HCT116 (cell line): Measurements from ENCODE around the gene STK36. TPM values are rescaled to one million over a fixed set of nuclear protein-coding genes. Genes with fewer than 3 reads are reported as not detected.

Experiments
- ATAC-seq: fragments of 200-7000 bp; cut with Tn5 transposase; 2 replicates; pipeline ENCODE4 v1.9.1; 2020; ENCODE audit warnings: mild to moderate bottlenecking, moderate library complexity
- BruUV-seq: library from RNA; stranded (reverse); fragments of 400-500 nt; replicated peaks from 2 replicates; lab custom pipeline; 2021; lab: Mats Ljungman, UMichigan
- CTCF ChIA-PET: fragments of 300-600 bp; sonication (Branson Sonifier 250); formaldehyde crosslinking; loops from one replicate; lab custom pipeline; 2021; ENCODE audit warnings: antibody characterized with exemption; lab: Charles Lee
- POLR2A ChIA-PET: fragments of 300-600, 350-600 bp; sonication (Branson Sonifier 250); formaldehyde crosslinking; loops from one replicate; lab custom pipeline; 2021; ENCODE audit warnings: antibody characterized with exemption; lab: Charles Lee
- RAD21 ChIA-PET, 2 experiments: fragments of 300-600 bp; sonication (Branson Sonifier 250); formaldehyde crosslinking; loops; one replicate each; lab custom pipeline; 2023; ENCODE audit warnings: low total read pairs in 2 of 2; ENCODE audit not compliant: uncharacterized antibody in 2 of 2, unreplicated experiment in 2 of 2, low non-redundant PET in 1 of 2; lab: Charles Lee
- DNase-seq: peaks from one replicate; pipeline ENCODE4 v3.0.0-alpha.2; 2010; ENCODE audit warnings: low read depth, low spot score
- H2AFZ ChIP-seq: fragments of 200-600 bp; shearing (Covaris generic), sonication (generic); 2 replicates; pipeline ENCODE4 v1.6.1; 2017; ENCODE audit warnings: low read depth, mixed run types, mixed read lengths, antibody characterized with exemption, low read length; ENCODE audit not compliant: poor library complexity, severe bottlenecking
- H3K27ac ChIP-seq: 2 replicates; pipeline ENCODE4 v1.5.1; 2012; ENCODE audit warnings: low read depth, low read length
- H3K27me3 ChIP-seq: fragments of 200-600 bp; sonication (generic); 2 replicates; pipeline ENCODE4 v1.6.1; 2016; ENCODE audit warnings: mixed run types, low read length, mixed read lengths; ENCODE audit not compliant: insufficient read depth
- H3K36me3 ChIP-seq, 2 experiments: fragments of 200-500 bp in 1 of 2; fragments of 200-600 bp in 1 of 2; sonication (Bioruptor generic) in 1 of 2; sonication (generic) in 1 of 2; 2 replicates each; pipeline versions ENCODE4 v1.5.1 to v1.6.1; 2014 to 2016; ENCODE audit warnings: low read length in 2 of 2, inconsistent platforms in 1 of 2, mixed read lengths in 1 of 2, mixed run types in 1 of 2; ENCODE audit not compliant: insufficient read depth in 2 of 2, control insufficient read depth in 1 of 2
- H3K4me1 ChIP-seq, 2 experiments: fragments of 200-600 bp in 1 of 2; sonication (generic) in 1 of 2; 2 replicates each; pipeline versions ENCODE4 v1.5.1 to v1.6.1; 2012 to 2017; ENCODE audit warnings: low read length in 2 of 2, inconsistent platforms in 1 of 2, mild to moderate bottlenecking in 1 of 2, mixed read lengths in 1 of 2, mixed run types in 1 of 2, moderate library complexity in 1 of 2; ENCODE audit not compliant: insufficient read depth in 2 of 2, control insufficient read depth in 1 of 2
- H3K4me2 ChIP-seq: fragments of 200-600 bp; sonication (generic); 2 replicates; pipeline ENCODE4 v1.6.1; 2017; ENCODE audit warnings: mixed run types, low read length, mixed read lengths
- H3K4me3 ChIP-seq, 2 experiments: fragments of 200-600 bp in 1 of 2; sonication (generic) in 1 of 2; replicated peaks in 1 of 2; 2 replicates each; pipeline ENCODE4 v1.5.1; 2011 to 2016; ENCODE audit warnings: low read length in 2 of 2, control low read depth in 1 of 2, low read depth in 1 of 2, mild to moderate bottlenecking in 1 of 2, mixed read lengths in 1 of 2, mixed run types in 1 of 2
- H3K79me2 ChIP-seq: fragments of 200-600 bp; sonication (generic); 2 replicates; pipeline ENCODE4 v1.6.1; 2017; ENCODE audit warnings: mild to moderate bottlenecking, mixed run types, low read length, moderate library complexity, mixed read lengths; ENCODE audit not compliant: insufficient read depth
- H3K9ac ChIP-seq: fragments of 200-600 bp; sonication (generic); 2 replicates; pipeline ENCODE4 v1.6.1; 2016; ENCODE audit warnings: low read length, mixed read lengths
- H3K9me2 ChIP-seq: fragments of 200-600 bp; sonication (generic), shearing (Covaris generic); 2 replicates; pipeline ENCODE4 v1.6.1; 2017; ENCODE audit warnings: mixed run types, mild to moderate bottlenecking, moderate library complexity; ENCODE audit not compliant: insufficient read depth
- H3K9me3 ChIP-seq, 2 experiments: fragments of 200-500 bp in 1 of 2; fragments of 200-600 bp in 1 of 2; sonication (Bioruptor generic) in 1 of 2; sonication (generic) in 1 of 2; 2 replicates each; pipeline ENCODE4 v1.6.1; 2014 to 2017; ENCODE audit warnings: low read length in 2 of 2, mixed read lengths in 2 of 2, inconsistent platforms in 1 of 2, low read depth in 1 of 2, mild to moderate bottlenecking in 1 of 2, mixed run types in 1 of 2, moderate library complexity in 1 of 2; ENCODE audit not compliant: control insufficient read depth in 1 of 2, insufficient read depth in 1 of 2
- H4K20me1 ChIP-seq: fragments of 200-600 bp; sonication (generic), shearing (Covaris generic); 2 replicates; pipeline ENCODE4 v1.6.1; 2017; ENCODE audit warnings: mixed run types, mild to moderate bottlenecking, moderate library complexity; ENCODE audit not compliant: insufficient read depth
- ATF3 ChIP-seq: IDR thresholded peaks from 2 replicates; pipeline ENCODE4 v1.6.1; 2012
- CBX3 ChIP-seq: IDR thresholded peaks from 2 replicates; pipeline ENCODE4 v1.6.1; 2012; ENCODE audit warnings: low read depth
- CEBPB ChIP-seq: IDR thresholded peaks from 2 replicates; pipeline ENCODE4 v1.6.1; 2012; ENCODE audit warnings: low read depth
- CTCF ChIP-seq, 3 experiments: fragments of 200-600 bp in 1 of 3; sonication (generic) in 1 of 3; IDR thresholded peaks in 2 of 3; conservative IDR thresholded peaks in 1 of 3; 2 replicates each; pipeline ENCODE4 v1.5.1; 2012 to 2017; ENCODE audit warnings: low read depth in 2 of 3, low read length in 2 of 3, antibody characterized with exemption in 1 of 3, borderline replicate concordance in 1 of 3, control low read depth in 1 of 3, mild to moderate bottlenecking in 1 of 3, mixed read lengths in 1 of 3, mixed run types in 1 of 3, moderate library complexity in 1 of 3; ENCODE audit not compliant: insufficient read depth in 1 of 3
- EZH2 ChIP-seq: fragments of 200-600 bp; sonication (generic); IDR thresholded peaks from 2 replicates; pipeline ENCODE4 v1.6.1; 2017; ENCODE audit warnings: antibody characterized with exemption, mixed run types
- JUND ChIP-seq: IDR thresholded peaks from 2 replicates; pipeline ENCODE4 v1.6.1; 2012
- POLR2A ChIP-seq: IDR thresholded peaks from 2 replicates; pipeline ENCODE4 v1.7.0; 2011; ENCODE audit warnings: borderline replicate concordance; ENCODE audit not compliant: insufficient read depth, insufficient read length; ENCODE audit errors: extremely low read depth
- RAD21 ChIP-seq: IDR thresholded peaks from 2 replicates; pipeline ENCODE4 v1.6.1; 2012; ENCODE audit warnings: low read depth, mild to moderate bottlenecking
- REST ChIP-seq: IDR thresholded peaks from 2 replicates; pipeline ENCODE4 v1.6.1; 2012; ENCODE audit warnings: low read depth
- SP1 ChIP-seq: IDR thresholded peaks from 2 replicates; pipeline ENCODE4 v1.6.1; 2012; ENCODE audit warnings: low read depth
- ZBTB33 ChIP-seq: IDR thresholded peaks from 2 replicates; pipeline ENCODE4 v1.6.1; 2011; ENCODE audit warnings: mild to moderate bottlenecking, low read length, moderate library complexity; ENCODE audit not compliant: insufficient replicate concordance; ENCODE audit errors: extremely low read depth
- ZFX ChIP-seq: fragments of 450-650 bp; IDR thresholded peaks from 2 replicates; pipeline ENCODE4 v1.6.1; 2017
- ZNF274 ChIP-seq: fragments of 200-500 bp; sonication (Bioruptor generic); IDR thresholded peaks from 2 replicates; pipeline ENCODE4 v1.6.1; 2014; ENCODE audit warnings: mild to moderate bottlenecking, low read depth, low read length, inconsistent platforms
- intact Hi-C: fragments of 100-400 bp; cut with micrococcal nuclease; formaldehyde crosslinking; loops from 2 replicates; pipeline ENCODE4 v1.10.0; 2022
- total RNA-seq: library from RNA; stranded (reverse); gene quantifications from one replicate; pipeline ENCODE4 v1.2.1, GENCODE V29; 2021; ENCODE audit not compliant: unreplicated experiment

Gene STK36
- total RNA-seq, 1 experiment from 2014 or later = 45.5 TPM

- no peaks in the 10 kb centered on the region for H3K9me3 ChIP-seq
- no peak overlapping the region for H2AFZ ChIP-seq
- ChIA-PET POLR2A (no interaction called here), CTCF (interaction anchor here (1.1 kb wide), 1 partner anchor 216 kb away, joined by 3 read pairs; no protein-coding TSS in a partner anchor), RAD21 (interaction anchor here in 1 of 2 experiments (0.5 kb wide), 1 partner anchor 401 kb away, joined by 4 read pairs; no protein-coding TSS in a partner anchor)
- H3K36me3 ChIP-seq = peaks cover under 1 to 12% of the 10 kb centered on the region in 2 experiments; a peak in 3 of 4 replicates
- H3K9me2 ChIP-seq = no peaks in the 10 kb centered on the region
- H3K4me2 ChIP-seq = no peak overlapping the region
- no peak overlapping the region for H3K27ac ChIP-seq
- no peaks in the 10 kb centered on the region for H3K79me2 ChIP-seq
- no peaks in the 10 kb centered on the region for H4K20me1 ChIP-seq
- no peaks in the 10 kb centered on the region for H3K27me3 ChIP-seq
- ATAC-seq (0 out of 2 replicates have a peak, but pooled peaks have one; percentile 17), DNase-seq (peak; percentile 6)
- H3K4me3 ChIP-seq = no peak overlapping the region
- no peak for TF ChIP-seq EZH2
- 0 out of 2 replicates have a peak, but pooled peaks have one; percentile 7 for TF ChIP-seq JUND
- H3K4me1 ChIP-seq = peaks cover 0 to 8% of the 10 kb centered on the region in 2 experiments; a peak in 2 of 4 replicates
- no TSS peak for BruUV-seq
- intact Hi-C loops = no loop called here
- no peak overlapping the region for H3K9ac ChIP-seq
These were observed 40.0 kb upstream of the STK36 start for GRCh38 chr2:218631837-218632236.

- ChIA-PET CTCF (no interaction called here), RAD21 (no interaction called here), POLR2A (no interaction called here)
- H4K20me1 ChIP-seq = no peaks in the 10 kb centered on the region
- no peaks in the 10 kb centered on the region for H3K9me2 ChIP-seq
- no peak overlapping the region for H2AFZ ChIP-seq
- no peak overlapping the region for H3K9ac ChIP-seq
- no peak for ATAC-seq
- H3K27me3 ChIP-seq = no peaks in the 10 kb centered on the region
- H3K27ac ChIP-seq = no peak overlapping the region
- no peak for DNase-seq
- no peaks in the 10 kb centered on the region for H3K79me2 ChIP-seq
- BruUV-seq = no TSS peak
- peaks cover 0 to 8% of the 10 kb centered on the region in 2 experiments; a peak in 2 of 4 replicates for H3K4me1 ChIP-seq
- no peak overlapping the region for H3K4me3 ChIP-seq
- H3K9me3 ChIP-seq = no peaks in the 10 kb centered on the region
- intact Hi-C loops = no loop called here
- peaks cover 30 to 33% of the 10 kb centered on the region in 2 experiments for H3K36me3 ChIP-seq
- no peak overlapping the region for H3K4me2 ChIP-seq
- no peak for TF ChIP-seq EZH2
- no peak for TF ChIP-seq CBX3
- no peak for TF ChIP-seq RAD21
- no peak for TF ChIP-seq CTCF (IDR thresholded peaks at IDR 0.05 in 2 of 3, conservative IDR thresholded peaks at IDR 0.05 in 1 of 3; ENCODE audit: borderline replicate concordance in 1 of 3, insufficient read depth in 1 of 3, low read depth in 2 of 3, low read length in 2 of 3)
- no peak for TF ChIP-seq CEBPB
- no peak for TF ChIP-seq REST
- no peak for TF ChIP-seq ZFX
- TF ChIP-seq ZBTB33 = no peak
- no peak for TF ChIP-seq ZNF274
- no peak for TF ChIP-seq ATF3
- TF ChIP-seq POLR2A = no peak
- no peak for TF ChIP-seq SP1
These were observed 36.2 kb upstream of the STK36 start for GRCh38 chr2:218635719-218636118.
